Measurements from ENCODE around the gene CSF1.

The CSF1 gene

GRCh38 chr1:109902204-109902985 lies 8.3 kb upstream of the CSF1 start:
- no peak overlapping the region for H3K4me2 ChIP-seq (ENCODE audit: low read length)
- no peaks in the 10 kb centered on the region for H3K36me3 ChIP-seq (ENCODE audit: control insufficient read depth, insufficient read depth, low read length)
- TF ChIP-seq, protein P1, sequence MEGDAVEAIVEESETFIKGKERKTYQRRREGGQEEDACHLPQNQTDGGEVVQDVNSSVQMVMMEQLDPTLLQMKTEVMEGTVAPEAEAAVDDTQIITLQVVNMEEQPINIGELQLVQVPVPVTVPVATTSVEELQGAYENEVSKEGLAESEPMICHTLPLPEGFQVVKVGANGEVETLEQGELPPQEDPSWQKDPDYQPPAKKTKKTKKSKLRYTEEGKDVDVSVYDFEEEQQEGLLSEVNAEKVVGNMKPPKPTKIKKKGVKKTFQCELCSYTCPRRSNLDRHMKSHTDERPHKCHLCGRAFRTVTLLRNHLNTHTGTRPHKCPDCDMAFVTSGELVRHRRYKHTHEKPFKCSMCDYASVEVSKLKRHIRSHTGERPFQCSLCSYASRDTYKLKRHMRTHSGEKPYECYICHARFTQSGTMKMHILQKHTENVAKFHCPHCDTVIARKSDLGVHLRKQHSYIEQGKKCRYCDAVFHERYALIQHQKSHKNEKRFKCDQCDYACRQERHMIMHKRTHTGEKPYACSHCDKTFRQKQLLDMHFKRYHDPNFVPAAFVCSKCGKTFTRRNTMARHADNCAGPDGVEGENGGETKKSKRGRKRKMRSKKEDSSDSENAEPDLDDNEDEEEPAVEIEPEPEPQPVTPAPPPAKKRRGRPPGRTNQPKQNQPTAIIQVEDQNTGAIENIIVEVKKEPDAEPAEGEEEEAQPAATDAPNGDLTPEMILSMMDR (IDR thresholded peaks at IDR 0.05): no peak
- H3K27ac ChIP-seq: no peak overlapping the region
- no peak overlapping the region for H3K9ac ChIP-seq
- H3K4me3 ChIP-seq (ENCODE audit: low read depth, low read length): no peak overlapping the region
- no peaks in the 10 kb centered on the region for H3K79me2 ChIP-seq
- H3K4me1 ChIP-seq: no peaks in the 10 kb centered on the region
- H3K9me3 ChIP-seq (ENCODE audit: control insufficient read depth, low read length): no peaks in the 10 kb centered on the region
- no peak overlapping the region for H2AFZ ChIP-seq
- H3K27me3 ChIP-seq (ENCODE audit: control insufficient read depth, insufficient read depth, low read length): no peaks in the 10 kb centered on the region

- Histone ChIP-seq H3K4me3 (ENCODE audit: low read depth, low read length) (no peak overlapping the region), H3K9ac (no peak overlapping the region), H3K4me2 (ENCODE audit: low read length) (no peak overlapping the region), H2AFZ (no peak overlapping the region), H3K27me3 (ENCODE audit: control insufficient read depth, insufficient read depth, low read length) (no peaks in the 10 kb centered on the region), H3K4me1 (no peaks in the 10 kb centered on the region), H3K27ac (no peak overlapping the region), H3K79me2 (no peaks in the 10 kb centered on the region), H3K9me3 (ENCODE audit: control insufficient read depth, low read length) (no peaks in the 10 kb centered on the region), H3K36me3 (ENCODE audit: control insufficient read depth, insufficient read depth, low read length) (no peaks in the 10 kb centered on the region)
- TF ChIP-seq, protein P1 (IDR thresholded peaks at IDR 0.05): no peak
Observed at GRCh38 chr1:109903376-109903930, 7.2 kb upstream of the CSF1 start.

DNA sequence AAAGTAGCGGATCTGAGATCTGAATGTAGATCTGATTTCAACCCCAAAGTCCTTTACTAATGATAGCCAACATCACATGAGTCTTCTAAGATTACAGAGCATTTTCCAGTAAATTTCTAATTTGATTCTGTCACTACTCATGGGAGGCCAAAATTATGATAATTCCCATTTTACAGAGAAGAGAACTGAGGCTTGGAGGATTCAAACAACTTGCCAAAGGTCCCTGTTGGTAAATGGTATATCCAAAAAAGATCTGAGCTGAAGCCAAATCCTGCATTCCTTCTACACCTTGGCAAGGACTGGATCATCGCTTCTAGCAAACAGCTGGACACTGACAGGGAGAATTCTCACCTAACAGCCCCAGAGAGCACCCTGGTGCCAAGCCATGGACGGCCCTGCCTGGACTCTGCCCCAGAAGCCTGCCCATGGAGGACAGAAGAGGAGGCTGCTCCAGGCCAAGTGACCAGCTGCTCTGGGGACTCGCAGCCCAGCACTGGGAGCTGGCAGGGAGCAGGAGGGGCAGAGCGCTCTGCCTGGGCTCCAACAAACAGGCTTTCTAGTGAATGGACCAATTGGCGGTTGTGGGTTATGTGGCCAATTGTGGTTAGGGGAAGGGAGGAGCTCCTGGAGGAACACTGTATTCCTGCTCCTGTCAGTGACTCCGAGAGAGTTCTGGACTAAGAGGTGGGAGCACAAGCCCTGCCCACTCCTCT lies 6.4 kb upstream of the CSF1 start:
- Histone ChIP-seq H3K27ac (no peak overlapping the region), H3K79me2 (no peaks in the 10 kb centered on the region), H3K27me3 (ENCODE audit: control insufficient read depth, insufficient read depth, low read length) (no peaks in the 10 kb centered on the region), H3K4me2 (ENCODE audit: low read length) (no peak overlapping the region), H2AFZ (no peak overlapping the region), H3K9ac (no peak overlapping the region), H3K4me1 (no peaks in the 10 kb centered on the region), H3K9me3 (ENCODE audit: control insufficient read depth, low read length) (no peaks in the 10 kb centered on the region), H3K4me3 (ENCODE audit: low read depth, low read length) (no peak overlapping the region), H3K36me3 (ENCODE audit: control insufficient read depth, insufficient read depth, low read length) (no peaks in the 10 kb centered on the region)
- TF ChIP-seq, protein P1 (IDR thresholded peaks at IDR 0.05): no peak

DNA sequence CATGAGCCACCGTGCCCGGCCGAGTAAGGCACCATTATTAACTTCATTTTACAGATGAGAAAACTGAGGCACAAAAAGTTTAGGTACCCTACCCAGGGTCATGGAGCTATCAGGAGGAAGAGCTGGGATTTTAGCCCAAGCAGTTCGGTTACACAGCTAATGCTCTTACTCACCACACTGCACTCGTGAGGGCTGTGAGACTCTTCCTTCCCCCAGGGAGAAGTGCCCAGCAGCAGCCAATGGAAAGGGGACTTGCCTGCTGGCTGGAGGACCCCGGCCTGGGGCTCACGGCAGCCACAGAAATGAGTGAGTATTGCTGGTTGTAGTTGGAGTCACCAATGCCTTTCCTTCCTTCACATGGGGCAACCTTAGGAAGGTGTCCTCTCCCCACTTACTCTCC lies 5.2 kb upstream of the CSF1 start:
- Histone ChIP-seq H3K79me2 (no peaks in the 10 kb centered on the region), H3K36me3 (ENCODE audit: control insufficient read depth, insufficient read depth, low read length) (no peaks in the 10 kb centered on the region), H2AFZ (no peak overlapping the region), H3K9me3 (ENCODE audit: control insufficient read depth, low read length) (no peaks in the 10 kb centered on the region), H3K27me3 (ENCODE audit: control insufficient read depth, insufficient read depth, low read length) (no peaks in the 10 kb centered on the region), H3K4me2 (ENCODE audit: low read length) (no peak overlapping the region), H3K4me3 (ENCODE audit: low read depth, low read length) (no peak overlapping the region), H3K9ac (no peak overlapping the region), H3K4me1 (no peaks in the 10 kb centered on the region), H3K27ac (no peak overlapping the region)
- TF ChIP-seq, protein P1 (IDR thresholded peaks at IDR 0.05): no peak

All from parathyroid adenoma (tissue), 2 donors.